Measurements from ENCODE around the gene ARHGAP42. TPM values are rescaled to one million over a fixed set of nuclear protein-coding genes. Genes with fewer than 3 reads are reported as not detected.
A peak's percentile ranks its signal among the peaks of the same experiment; 100 is the strongest.

ARHGAP42 gene
- total and polyA plus RNA-seq, 2 donors = 6.0 to 24.4 TPM

DNA sequence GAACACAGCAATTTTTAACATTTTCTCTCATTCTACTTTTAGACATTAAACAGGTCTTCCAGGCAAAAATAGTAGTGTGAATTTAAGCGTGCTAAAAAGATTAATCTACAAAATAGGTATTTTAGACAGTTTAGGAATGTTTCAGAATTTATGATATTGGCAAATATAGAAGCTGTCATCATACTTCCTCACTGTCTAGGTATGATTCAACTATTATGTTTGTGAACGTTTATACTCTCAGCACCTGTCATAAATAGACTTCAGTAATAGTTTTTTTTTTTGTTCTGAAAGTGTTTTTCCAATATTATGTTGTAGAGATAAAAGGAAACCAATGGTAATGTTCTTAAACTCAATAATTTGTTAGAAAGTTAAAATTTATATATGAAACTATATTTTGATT is 103.0 kb downstream of the ARHGAP42 start:
- H3K27ac ChIP-seq (ENCODE audit: low read depth in 1 of 2, low read length in 1 of 2) = peak overlapping the region in 1 of 2 donors; percentile 24
- WGBS = 74% methylated on average over 2 of the region's 2 CpGs

DNA sequence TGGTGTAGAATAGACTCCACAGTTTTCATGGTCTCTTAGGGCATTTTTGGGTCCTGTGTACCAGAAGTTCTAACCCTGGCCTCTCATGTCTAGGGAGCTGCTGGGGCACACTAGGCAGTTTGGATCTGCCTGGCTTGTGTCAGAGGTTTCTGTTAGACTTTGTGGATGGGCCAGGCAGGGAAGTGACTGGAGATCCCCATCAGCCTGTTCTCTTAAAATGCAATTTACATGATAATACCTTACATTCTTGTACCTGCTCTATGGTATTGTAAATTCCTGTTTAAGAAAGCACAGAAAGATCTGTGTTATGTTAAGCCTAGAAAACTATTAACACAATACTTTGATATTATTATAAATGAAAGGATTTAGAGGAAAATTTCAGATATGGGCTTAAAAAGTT is 104.0 kb downstream of the ARHGAP42 start:
- H3K4me3 ChIP-seq (ENCODE audit: low read length in 2 of 2) = no peak overlapping the region
- DNase-seq (ENCODE audit: low read depth in 6 of 9, low spot score in 9 of 9) = no peak
- H3K9me3 ChIP-seq (ENCODE audit: control insufficient read depth in 2 of 2, insufficient read depth in 1 of 2, low read length in 1 of 2) = no peaks in the 10 kb centered on the region
- no peaks in the 10 kb centered on the region for H3K36me3 ChIP-seq (ENCODE audit: control insufficient read depth in 2 of 2, insufficient read depth in 2 of 2, low read length in 1 of 2)
- no peaks in the 10 kb centered on the region for H3K27me3 ChIP-seq (ENCODE audit: control insufficient read depth in 2 of 2, insufficient read depth in 1 of 2, low read length in 1 of 2)
- H3K4me1 ChIP-seq (ENCODE audit: control insufficient read depth in 2 of 2, insufficient read depth in 2 of 2, low read length in 2 of 2) = no peaks in the 10 kb centered on the region
- H3K27ac ChIP-seq (ENCODE audit: low read depth in 1 of 2, low read length in 1 of 2) = peak overlapping the region in 1 of 2 donors; percentile 18

More for the DNA sequence above, 103.0 kb downstream of the ARHGAP42 start:
- Histone ChIP-seq H3K9me3 (ENCODE audit: control insufficient read depth in 2 of 2, insufficient read depth in 1 of 2, low read length in 1 of 2) (no peaks in the 10 kb centered on the region), H3K36me3 (ENCODE audit: control insufficient read depth in 2 of 2, insufficient read depth in 2 of 2, low read length in 1 of 2) (no peaks in the 10 kb centered on the region), H3K27me3 (ENCODE audit: control insufficient read depth in 2 of 2, insufficient read depth in 1 of 2, low read length in 1 of 2) (no peaks in the 10 kb centered on the region), H3K4me1 (ENCODE audit: control insufficient read depth in 2 of 2, insufficient read depth in 2 of 2, low read length in 2 of 2) (no peaks in the 10 kb centered on the region), H3K4me3 (ENCODE audit: low read length in 2 of 2) (no peak overlapping the region)
- no peak for DNase-seq (ENCODE audit: low read depth in 6 of 9, low spot score in 9 of 9)

DNA sequence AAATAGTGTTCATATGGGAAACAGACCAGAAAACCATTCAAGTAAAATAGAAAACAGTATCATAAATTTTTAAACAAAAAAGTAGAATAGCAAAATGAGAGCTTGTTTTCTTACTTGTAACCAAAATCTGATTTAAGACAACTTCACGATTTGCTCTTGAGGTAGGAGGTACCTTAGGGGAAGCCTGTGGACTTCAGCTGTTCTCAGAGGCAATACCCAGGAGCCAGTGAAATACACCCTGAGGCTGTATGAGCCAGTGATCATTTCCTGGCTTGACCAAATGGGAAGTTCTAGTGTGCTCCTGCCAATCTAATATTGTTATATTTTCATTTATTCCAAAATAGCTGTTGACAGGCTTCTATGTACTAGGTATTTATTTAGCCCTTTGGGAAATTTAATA is 104.8 kb downstream of the ARHGAP42 start:
- no peak for DNase-seq (ENCODE audit: low read depth in 6 of 9, low spot score in 9 of 9)

DNA sequence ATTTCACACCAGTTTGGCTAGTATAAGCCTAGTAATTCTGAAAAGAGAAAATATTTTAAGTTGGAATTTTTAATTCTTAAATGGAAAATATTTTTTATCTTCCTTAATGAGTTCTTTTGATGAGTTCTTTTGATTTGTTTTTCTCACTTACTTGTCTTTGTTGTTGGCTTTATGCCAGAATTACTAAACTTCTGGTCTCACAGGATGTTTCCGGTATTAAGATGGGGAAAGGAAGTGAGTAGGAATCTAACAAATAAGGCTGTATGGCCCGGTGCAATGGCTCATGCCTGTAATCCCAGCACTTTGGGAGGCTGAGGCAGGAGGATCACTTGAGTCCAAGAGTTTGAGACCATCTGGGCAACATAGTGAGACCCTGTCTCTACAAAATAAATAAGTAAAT is 106.4 kb downstream of the ARHGAP42 start:
- H3K27me3 ChIP-seq (ENCODE audit: control insufficient read depth in 2 of 2, insufficient read depth in 1 of 2, low read length in 1 of 2) = no peaks in the 10 kb centered on the region
- H3K4me1 ChIP-seq (ENCODE audit: control insufficient read depth in 2 of 2, insufficient read depth in 2 of 2, low read length in 2 of 2) = no peaks in the 10 kb centered on the region
- H3K36me3 ChIP-seq (ENCODE audit: control insufficient read depth in 2 of 2, insufficient read depth in 2 of 2, low read length in 1 of 2) = no peaks in the 10 kb centered on the region
- no peak for DNase-seq (ENCODE audit: low read depth in 6 of 9, low spot score in 9 of 9)
- WGBS = 91% methylated on average over 2 of the region's 2 CpGs
- H3K27ac ChIP-seq (ENCODE audit: low read depth in 1 of 2, low read length in 1 of 2) = no peak overlapping the region
- H3K9me3 ChIP-seq (ENCODE audit: control insufficient read depth in 2 of 2, insufficient read depth in 1 of 2, low read length in 1 of 2) = no peaks in the 10 kb centered on the region
- H3K4me3 ChIP-seq (ENCODE audit: low read length in 2 of 2) = no peak overlapping the region

More for the DNA sequence above, 104.8 kb downstream of the ARHGAP42 start:
- H3K9me3 ChIP-seq (ENCODE audit: control insufficient read depth in 2 of 2, insufficient read depth in 1 of 2, low read length in 1 of 2) = no peaks in the 10 kb centered on the region
- no peaks in the 10 kb centered on the region for H3K4me1 ChIP-seq (ENCODE audit: control insufficient read depth in 2 of 2, insufficient read depth in 2 of 2, low read length in 2 of 2)
- H3K27me3 ChIP-seq (ENCODE audit: control insufficient read depth in 2 of 2, insufficient read depth in 1 of 2, low read length in 1 of 2) = no peaks in the 10 kb centered on the region
- H3K4me3 ChIP-seq (ENCODE audit: low read length in 2 of 2) = no peak overlapping the region
- WGBS = 24% methylated on average over 1 of the region's 1 CpG
- no peak overlapping the region for H3K27ac ChIP-seq (ENCODE audit: low read depth in 1 of 2, low read length in 1 of 2)
- H3K36me3 ChIP-seq (ENCODE audit: control insufficient read depth in 2 of 2, insufficient read depth in 2 of 2, low read length in 1 of 2) = no peaks in the 10 kb centered on the region

DNA sequence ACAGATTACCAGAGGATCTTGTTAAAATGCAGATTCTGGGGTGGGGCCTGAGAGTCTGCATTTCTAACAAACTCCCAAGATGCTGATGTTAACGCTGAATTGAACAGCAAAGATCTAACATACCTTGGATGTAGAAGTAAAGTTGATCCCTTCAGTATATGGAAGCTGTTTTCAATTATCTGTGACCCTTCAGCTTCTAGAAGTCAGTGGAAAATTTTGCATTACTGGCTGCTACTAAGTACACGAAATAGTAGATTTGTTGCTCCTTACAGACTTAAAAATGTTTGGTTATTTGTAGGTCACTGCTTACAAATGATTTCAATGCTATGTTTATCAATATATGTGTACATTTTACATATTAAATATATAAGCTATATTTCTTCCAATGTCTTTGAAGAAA is 107.4 kb downstream of the ARHGAP42 start:
- no peak for DNase-seq (ENCODE audit: low read depth in 6 of 9, low spot score in 9 of 9)
- Histone ChIP-seq H3K9me3 (ENCODE audit: control insufficient read depth in 2 of 2, insufficient read depth in 1 of 2, low read length in 1 of 2) (no peaks in the 10 kb centered on the region), H3K36me3 (ENCODE audit: control insufficient read depth in 2 of 2, insufficient read depth in 2 of 2, low read length in 1 of 2) (no peaks in the 10 kb centered on the region)

DNA sequence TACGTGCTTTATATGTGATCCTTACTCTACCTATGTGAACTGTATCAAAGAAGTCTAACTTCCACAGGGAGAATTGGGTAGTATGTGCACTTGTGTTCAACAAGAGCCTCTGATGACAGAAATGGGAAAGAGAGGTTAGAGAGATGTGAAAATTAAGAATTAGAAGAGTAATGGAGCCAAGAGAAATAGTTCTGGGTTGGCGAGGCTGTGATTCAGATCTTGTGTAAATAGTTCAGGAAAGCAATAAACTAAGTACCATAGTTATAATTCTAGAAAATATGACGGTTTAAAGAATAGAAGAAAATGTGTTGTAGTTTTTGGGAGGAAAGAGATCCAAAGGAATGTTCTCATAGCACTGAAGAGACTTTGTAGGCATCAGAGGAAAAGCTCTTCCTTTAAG is 112.4 kb downstream of the ARHGAP42 start:
- Histone ChIP-seq H3K27me3 (ENCODE audit: control insufficient read depth in 2 of 2, insufficient read depth in 1 of 2, low read length in 1 of 2) (no peaks in the 10 kb centered on the region), H3K27ac (ENCODE audit: low read depth in 1 of 2, low read length in 1 of 2) (no peak overlapping the region), H3K36me3 (ENCODE audit: control insufficient read depth in 2 of 2, insufficient read depth in 2 of 2, low read length in 1 of 2) (no peaks in the 10 kb centered on the region), H3K4me3 (ENCODE audit: low read length in 2 of 2) (no peak overlapping the region), H3K9me3 (ENCODE audit: control insufficient read depth in 2 of 2, insufficient read depth in 1 of 2, low read length in 1 of 2) (no peaks in the 10 kb centered on the region), H3K4me1 (ENCODE audit: control insufficient read depth in 2 of 2, insufficient read depth in 2 of 2, low read length in 2 of 2) (no peaks in the 10 kb centered on the region)
- no peak for DNase-seq (ENCODE audit: low read depth in 6 of 9, low spot score in 9 of 9)
- 97% methylated on average over 3 of the region's 3 CpGs for WGBS

More for the DNA sequence above, 107.4 kb downstream of the ARHGAP42 start:
- no peaks in the 10 kb centered on the region for H3K4me1 ChIP-seq (ENCODE audit: control insufficient read depth in 2 of 2, insufficient read depth in 2 of 2, low read length in 2 of 2)
- no peaks in the 10 kb centered on the region for H3K27me3 ChIP-seq (ENCODE audit: control insufficient read depth in 2 of 2, insufficient read depth in 1 of 2, low read length in 1 of 2)
- no peak overlapping the region for H3K27ac ChIP-seq (ENCODE audit: low read depth in 1 of 2, low read length in 1 of 2)
- 94% methylated on average over 2 of the region's 2 CpGs for whole genome bisulfite sequencing
- H3K4me3 ChIP-seq (ENCODE audit: low read length in 2 of 2) = no peak overlapping the region

DNA sequence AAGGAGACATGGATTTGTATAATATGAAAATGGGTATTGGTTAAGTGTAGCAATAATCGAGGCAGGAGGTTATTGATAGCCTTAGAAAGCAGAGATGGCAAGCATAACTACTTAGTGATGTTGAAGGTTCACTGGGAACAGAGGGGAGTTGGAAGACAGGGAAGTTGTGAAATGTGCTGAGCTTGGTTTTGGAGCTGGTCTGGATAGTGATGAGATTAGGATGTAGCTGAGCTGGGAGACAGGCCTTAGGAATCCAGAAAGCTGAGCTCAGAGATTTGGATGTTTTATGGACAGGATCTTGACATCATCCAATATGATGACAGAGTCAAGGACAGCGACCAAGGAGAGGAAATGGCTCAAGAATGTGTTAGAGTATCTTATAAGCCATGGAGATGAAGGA is 113.1 kb downstream of the ARHGAP42 start:
- Histone ChIP-seq H3K4me1 (ENCODE audit: control insufficient read depth in 2 of 2, insufficient read depth in 2 of 2, low read length in 2 of 2) (no peaks in the 10 kb centered on the region), H3K27me3 (ENCODE audit: control insufficient read depth in 2 of 2, insufficient read depth in 1 of 2, low read length in 1 of 2) (no peaks in the 10 kb centered on the region), H3K4me3 (ENCODE audit: low read length in 2 of 2) (no peak overlapping the region), H3K36me3 (ENCODE audit: control insufficient read depth in 2 of 2, insufficient read depth in 2 of 2, low read length in 1 of 2) (no peaks in the 10 kb centered on the region), H3K27ac (ENCODE audit: low read depth in 1 of 2, low read length in 1 of 2) (no peak overlapping the region), H3K9me3 (ENCODE audit: control insufficient read depth in 2 of 2, insufficient read depth in 1 of 2, low read length in 1 of 2) (no peaks in the 10 kb centered on the region)
- no peak for DNase-seq (ENCODE audit: low read depth in 6 of 9, low spot score in 9 of 9)
- 98% methylated on average over 2 of the region's 2 CpGs for WGBS

DNA sequence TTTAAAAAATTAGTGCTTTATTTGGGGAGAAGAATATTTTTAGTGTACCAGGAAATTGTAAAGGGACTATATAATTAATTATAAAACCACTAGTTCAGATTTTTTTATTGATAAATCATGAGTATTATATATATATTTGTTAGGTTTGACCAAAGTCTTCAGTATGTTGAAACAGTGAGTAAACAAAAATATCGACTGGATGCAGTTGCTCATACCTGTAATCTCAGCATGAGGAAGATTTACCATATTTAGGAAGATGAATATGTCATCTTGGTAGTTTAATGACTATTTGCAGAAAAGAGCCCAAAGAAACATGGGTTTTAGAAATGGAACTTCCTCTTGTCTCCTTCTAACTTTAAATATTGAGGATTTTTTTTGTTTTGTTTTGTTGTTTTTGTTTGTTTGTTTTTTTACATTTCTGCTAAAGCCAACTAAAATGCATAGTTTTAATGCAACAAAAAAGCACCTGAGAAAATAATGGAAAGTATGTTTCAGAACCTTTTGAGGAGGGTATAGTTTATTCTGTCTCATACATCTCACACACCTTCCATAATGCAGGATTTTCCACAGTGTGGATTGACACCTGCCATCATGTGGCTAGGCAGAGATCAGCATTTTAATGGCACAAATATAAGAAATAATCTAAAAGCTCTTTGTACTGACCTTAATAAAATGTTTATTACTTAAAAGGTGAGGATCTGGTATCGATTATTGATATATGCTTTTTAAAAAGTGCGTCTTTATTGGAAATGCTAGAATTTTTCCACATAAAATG is 114.3 kb downstream of the ARHGAP42 start:
- H3K4me3 ChIP-seq (ENCODE audit: low read length in 2 of 2) = no peak overlapping the region
- no peaks in the 10 kb centered on the region for H3K9me3 ChIP-seq (ENCODE audit: control insufficient read depth in 2 of 2, insufficient read depth in 1 of 2, low read length in 1 of 2)
- no peaks in the 10 kb centered on the region for H3K36me3 ChIP-seq (ENCODE audit: control insufficient read depth in 2 of 2, insufficient read depth in 2 of 2, low read length in 1 of 2)
- no peaks in the 10 kb centered on the region for H3K27me3 ChIP-seq (ENCODE audit: control insufficient read depth in 2 of 2, insufficient read depth in 1 of 2, low read length in 1 of 2)
- no peaks in the 10 kb centered on the region for H3K4me1 ChIP-seq (ENCODE audit: control insufficient read depth in 2 of 2, insufficient read depth in 2 of 2, low read length in 2 of 2)
- WGBS = 96% methylated on average over 3 of the region's 3 CpGs
- H3K27ac ChIP-seq (ENCODE audit: low read depth in 1 of 2, low read length in 1 of 2) = no peak overlapping the region
- no peak for DNase-seq (ENCODE audit: low read depth in 6 of 9, low spot score in 9 of 9)

DNA sequence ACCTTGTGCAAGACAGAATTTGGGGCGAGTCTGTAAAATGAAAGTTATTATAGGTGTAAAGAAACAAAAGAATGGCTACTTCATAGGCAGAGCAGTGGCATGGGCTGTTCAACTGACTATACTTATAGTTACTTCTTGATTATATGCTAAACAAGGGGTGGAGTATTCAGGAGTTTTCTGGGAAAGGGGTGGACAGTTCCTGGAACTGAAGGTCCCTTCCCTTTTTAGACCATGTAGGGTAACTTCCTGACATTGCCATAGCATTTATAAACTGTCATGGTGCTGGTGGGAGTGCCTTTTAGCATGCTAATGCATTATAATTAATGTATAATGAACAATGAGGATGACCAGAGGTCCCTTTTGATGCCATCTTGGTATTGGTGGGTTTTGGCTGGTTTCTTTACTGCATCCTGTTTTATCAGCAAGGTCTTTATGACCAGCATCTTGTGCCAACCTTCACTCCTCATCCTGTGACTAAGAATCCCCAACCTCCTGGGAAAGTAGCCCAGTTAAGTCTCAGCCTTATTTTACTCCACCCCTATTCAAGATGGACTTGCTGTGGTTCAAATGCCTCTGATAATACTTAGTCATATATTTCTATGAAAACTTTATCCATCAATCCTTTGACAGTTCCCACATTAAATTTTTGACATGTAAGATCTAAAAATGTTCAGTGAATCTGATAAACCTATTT is 118.6 kb downstream of the ARHGAP42 start:
- no peaks in the 10 kb centered on the region for H3K36me3 ChIP-seq (ENCODE audit: control insufficient read depth in 2 of 2, insufficient read depth in 2 of 2, low read length in 1 of 2)
- no peaks in the 10 kb centered on the region for H3K27me3 ChIP-seq (ENCODE audit: control insufficient read depth in 2 of 2, insufficient read depth in 1 of 2, low read length in 1 of 2)
- no peak overlapping the region for H3K27ac ChIP-seq (ENCODE audit: low read depth in 1 of 2, low read length in 1 of 2)
- 99% methylated on average over 1 of the region's 1 CpG for WGBS
- DNase-seq (ENCODE audit: low read depth in 6 of 9, low spot score in 9 of 9) = no peak
- no peaks in the 10 kb centered on the region for H3K4me1 ChIP-seq (ENCODE audit: control insufficient read depth in 2 of 2, insufficient read depth in 2 of 2, low read length in 2 of 2)
- H3K9me3 ChIP-seq (ENCODE audit: control insufficient read depth in 2 of 2, insufficient read depth in 1 of 2, low read length in 1 of 2) = no peaks in the 10 kb centered on the region
- no peak overlapping the region for H3K4me3 ChIP-seq (ENCODE audit: low read length in 2 of 2)
